ENCODE data around the gene ACER1. TPM values are rescaled to one million over a fixed set of nuclear protein-coding genes. Genes with fewer than 3 reads are reported as not detected.
"Not testable (repeated sequence)": the region's sequence is repeated elsewhere in the genome, so short reads cannot be mapped to it uniquely, and the experiment has no call there.

The ACER1 gene
- total RNA-seq, 1 donor: not detected

DNA sequence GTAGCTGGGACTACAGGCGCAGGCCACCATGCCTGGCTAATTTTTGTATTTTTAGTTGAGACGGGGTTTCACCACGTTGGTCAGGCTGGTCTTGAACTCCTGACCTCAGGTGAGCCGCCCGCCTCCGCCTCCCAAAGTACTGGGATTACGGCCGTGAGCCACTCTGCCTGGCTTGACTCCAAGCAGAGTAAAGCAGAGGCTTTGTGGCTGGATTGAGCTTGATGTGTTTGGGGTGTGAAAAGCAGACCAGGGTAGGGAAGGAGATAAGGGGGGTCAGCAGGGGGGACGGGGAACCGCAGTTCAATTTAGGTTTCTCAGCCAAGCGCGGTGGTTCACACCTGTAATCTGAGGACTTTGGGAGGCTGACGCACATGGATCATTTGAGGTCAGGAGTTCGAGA, 23.8 kb upstream of the ACER1 start:
- H3K4me3 ChIP-seq (ENCODE audit: low read depth, low read length): no peak overlapping the region
- no peak for DNase-seq (ENCODE audit: low read depth)
- TF ChIP-seq CTCF (IDR thresholded peaks at IDR 0.05; ENCODE audit: insufficient read depth, low read length): no peak

- H3K4me3 ChIP-seq (ENCODE audit: low read depth, low read length); DNase-seq (ENCODE audit: low read depth): not testable (repeated sequence)
These were observed 22.1 kb upstream of the ACER1 start for GRCh38 chr19:6355321-6356040.

- DNase-seq (ENCODE audit: low read depth): peak; percentile 29
- TF ChIP-seq CTCF (IDR thresholded peaks at IDR 0.05; ENCODE audit: insufficient read depth, low read length): peak; percentile 55
- no peak overlapping the region for H3K4me3 ChIP-seq (ENCODE audit: low read depth, low read length)
These were observed 20.8 kb upstream of the ACER1 start for GRCh38 chr19:6354098-6354674.

DNA sequence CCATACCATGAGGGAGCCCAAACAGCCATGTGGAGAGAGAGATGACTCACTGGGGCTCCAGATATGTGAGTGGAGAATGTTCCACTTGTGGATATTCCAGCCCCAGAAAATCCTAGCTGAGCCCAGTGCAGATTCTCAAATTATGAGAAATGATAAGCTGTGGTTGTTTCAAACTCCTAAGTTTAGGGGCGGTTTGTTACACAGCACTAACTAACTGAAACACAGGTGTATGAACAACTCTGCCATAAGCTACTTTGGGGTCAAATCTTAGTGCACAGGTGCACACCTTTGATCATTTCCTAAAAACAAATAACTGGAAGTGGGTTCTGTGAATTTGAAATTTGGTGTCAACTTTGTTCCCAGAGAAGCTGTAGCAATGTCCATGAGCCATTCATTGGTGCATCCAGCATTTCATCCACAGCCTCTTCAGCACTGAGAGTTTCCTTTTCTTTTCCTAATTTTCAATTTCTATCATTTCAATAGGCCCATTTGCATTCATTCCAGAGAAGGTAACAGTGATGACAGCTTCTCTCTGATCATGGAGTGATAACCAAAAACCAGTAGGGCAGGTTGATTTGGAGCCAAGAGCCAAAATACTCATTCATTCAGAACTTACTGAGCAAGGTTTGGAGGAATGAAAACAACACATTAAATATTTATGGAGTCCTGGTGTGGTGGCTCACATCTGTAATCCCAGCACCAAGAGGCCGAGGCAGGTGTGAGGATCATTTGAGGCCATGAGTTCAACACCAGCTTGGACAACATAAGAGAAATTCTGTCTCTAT, 19.2 kb upstream of the ACER1 start:
- no peak for DNase-seq (ENCODE audit: low read depth)
- no peak for TF ChIP-seq CTCF (IDR thresholded peaks at IDR 0.05; ENCODE audit: insufficient read depth, low read length)
- H3K4me3 ChIP-seq (ENCODE audit: low read depth, low read length): no peak overlapping the region

DNA sequence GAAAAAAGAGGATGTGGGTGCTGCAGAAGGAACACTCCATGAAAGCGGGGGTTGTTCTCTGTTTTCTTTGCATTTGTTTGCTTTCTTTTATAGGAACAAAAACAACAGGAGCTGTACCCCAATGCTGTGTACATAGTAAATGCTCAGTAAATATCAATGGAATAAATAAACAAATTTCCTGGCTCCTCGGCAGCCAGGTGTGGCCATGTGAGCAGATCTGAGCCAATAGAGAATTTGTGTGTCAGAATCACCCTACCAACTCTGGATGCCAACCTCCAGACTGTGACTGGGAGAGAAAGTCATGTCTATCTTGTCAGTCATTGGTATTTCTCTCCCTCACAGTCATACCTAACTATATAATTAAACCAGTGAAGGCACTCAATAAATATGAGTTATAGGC, 17.3 kb upstream of the ACER1 start:
- TF ChIP-seq CTCF (IDR thresholded peaks at IDR 0.05; ENCODE audit: insufficient read depth, low read length): no peak
- no peak overlapping the region for H3K4me3 ChIP-seq (ENCODE audit: low read depth, low read length)
- no peak for DNase-seq (ENCODE audit: low read depth)

GRCh38 chr19:6349271-6349670, 15.9 kb upstream of the ACER1 start:
- not testable (repeated sequence) for H3K4me3 ChIP-seq (ENCODE audit: low read depth, low read length); DNase-seq (ENCODE audit: low read depth)

DNA sequence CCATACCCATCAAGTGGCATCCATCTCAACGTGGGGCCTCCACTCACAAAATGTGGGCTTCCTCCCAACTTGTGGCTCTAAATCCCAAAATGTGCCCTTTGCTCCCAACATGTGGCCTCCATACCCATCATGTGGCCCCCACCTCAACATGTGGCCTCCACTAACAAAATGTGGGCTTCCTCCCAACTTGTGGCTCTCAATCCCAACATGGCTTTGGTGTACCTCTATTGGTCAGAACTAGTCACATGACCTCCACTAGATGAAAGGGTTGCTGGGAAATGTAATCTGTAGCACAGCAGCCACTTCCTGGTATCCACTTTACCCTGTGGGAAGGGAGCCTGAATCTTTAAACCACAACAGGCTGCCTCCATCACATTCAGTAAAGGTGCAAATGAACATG, 10.1 kb upstream of the ACER1 start:
- no peak overlapping the region for H3K4me3 ChIP-seq (ENCODE audit: low read depth, low read length)
- DNase-seq (ENCODE audit: low read depth): no peak
- no peak for TF ChIP-seq CTCF (IDR thresholded peaks at IDR 0.05; ENCODE audit: insufficient read depth, low read length)

All from fibroblast of the aortic adventitia (primary cell).